HL-60 (cell line): ENCODE measurements around the gene IQGAP3.
A peak's percentile ranks its signal among the peaks of the same experiment; 100 is the strongest.

Experiments used
- DNase-seq, 2 experiments: peaks; one replicate each; pipeline ENCODE4 v3.0.0-alpha.2; 2010 to 2020; ENCODE audit warnings: low read depth in 1 of 2, low spot score in 1 of 2
- H3K27ac ChIP-seq: fragments of 250-450 bp; sonication (Bioruptor Pico); replicated peaks from 2 replicates; pipeline ENCODE4 v1.5.1; 2020; ENCODE audit warnings: mild to moderate bottlenecking, moderate library complexity
- H3K27me3 ChIP-seq: fragments of 250-450 bp; sonication (Bioruptor Pico); 2 replicates; pipeline ENCODE4 v1.5.1; 2021; ENCODE audit warnings: mild to moderate bottlenecking, moderate library complexity; ENCODE audit not compliant: insufficient read depth, poor library complexity, severe bottlenecking
- H3K4me3 ChIP-seq: replicated peaks from 2 replicates; pipeline ENCODE4 v1.5.1; 2011; ENCODE audit warnings: mild to moderate bottlenecking, control low read depth, low read length; ENCODE audit not compliant: insufficient read depth
- CTCF ChIP-seq: IDR thresholded peaks from one replicate; pipeline ENCODE4 v1.5.1; 2011; ENCODE audit warnings: low read length, control low read depth, inconsistent platforms; ENCODE audit not compliant: insufficient read depth
- GABPA ChIP-seq: IDR thresholded peaks from 2 replicates; pipeline ENCODE4 v1.6.1; 2012; ENCODE audit warnings: low read depth
- POLR2AphosphoS5 ChIP-seq: IDR thresholded peaks from 2 replicates; pipeline ENCODE4 v1.6.1; 2012; ENCODE audit warnings: low read depth
- REST ChIP-seq: IDR thresholded peaks from 2 replicates; pipeline ENCODE4 v1.6.1; 2012; ENCODE audit warnings: low read depth; ENCODE audit not compliant: insufficient replicate concordance
- SPI1 ChIP-seq: IDR thresholded peaks from 2 replicates; pipeline ENCODE4 v1.6.1; 2012; ENCODE audit warnings: low read depth, mild to moderate bottlenecking, borderline replicate concordance

IQGAP3 gene

GRCh38 chr1:156601122-156601830, 28.9 kb upstream of the IQGAP3 start, which contains the start of gene GPATCH4:
Gene GPATCH4 (minus strand): TSS chr1:156601479.
- DNase-seq, result peak; percentile 77 to 82
- Histone ChIP-seq H3K4me3 (peak within 1 kb of the TSS; percentile 84), H3K27ac (peak within 1 kb of the TSS; percentile 82), H3K27me3 (no peaks in the 10 kb centered on the region)
- peak; percentile 73 for TF ChIP-seq REST
- peak; percentile 79 for TF ChIP-seq GABPA
- no peak for TF ChIP-seq SPI1
- no peak for TF ChIP-seq CTCF
- TF ChIP-seq POLR2AphosphoS5, result peak; percentile 95

- Histone ChIP-seq H3K27ac (peak overlapping the region; percentile 82), H3K4me3 (peak overlapping the region; percentile 84), H3K27me3 (no peaks in the 10 kb centered on the region)
- no peak for TF ChIP-seq GABPA
- no peak for TF ChIP-seq POLR2AphosphoS5
- no peak for TF ChIP-seq SPI1
- no peak for TF ChIP-seq REST
- TF ChIP-seq CTCF, result no peak
- DNase-seq, result no peak
These were observed 28.4 kb upstream of the IQGAP3 start for GRCh38 chr1:156600733-156601121.

- Histone ChIP-seq H3K4me3 (no peak overlapping the region), H3K27me3 (no peaks in the 10 kb centered on the region), H3K27ac (no peak overlapping the region)
- TF ChIP-seq REST, result no peak
- no peak for TF ChIP-seq POLR2AphosphoS5
- no peak for TF ChIP-seq CTCF
- TF ChIP-seq GABPA, result no peak
- TF ChIP-seq SPI1, result peak; percentile 94
- DNase-seq, result peak; percentile 67 to 70
These were observed 27.4 kb upstream of the IQGAP3 start for GRCh38 chr1:156599811-156600210.
